ENCODE data around the gene PRPSAP2.
"Not testable (repeated sequence)": the region's sequence is repeated elsewhere in the genome, so short reads cannot be mapped to it uniquely, and the experiment has no call there.

Gene PRPSAP2

GRCh38 chr17:18889658-18890057 lies 31.7 kb downstream of the PRPSAP2 start:
- no peak for DNase-seq

- no peak for DNase-seq
These were observed 33.6 kb downstream of the PRPSAP2 start for GRCh38 chr17:18891541-18891940.

GRCh38 chr17:18896146-18896545 lies 38.2 kb downstream of the PRPSAP2 start:
- DNase-seq, result no peak

GRCh38 chr17:18896947-18897346 lies 39.0 kb downstream of the PRPSAP2 start:
- no peak for DNase-seq

- DNase-seq, result no peak
These were observed 46.6 kb downstream of the PRPSAP2 start for GRCh38 chr17:18904482-18904881.

- DNase-seq, result no peak
These were observed 47.3 kb downstream of the PRPSAP2 start for GRCh38 chr17:18905226-18905625.

- DNase-seq, result no peak
These were observed 52.4 kb downstream of the PRPSAP2 start for GRCh38 chr17:18910326-18910725.

- no peak for DNase-seq
These were observed 53.0 kb downstream of the PRPSAP2 start for GRCh38 chr17:18910881-18911280.

- DNase-seq, result peak; percentile 48
These were observed 59.0 kb downstream of the PRPSAP2 start for GRCh38 chr17:18916816-18917500.

GRCh38 chr17:18917506-18918032 lies 59.6 kb downstream of the PRPSAP2 start:
- no peak for DNase-seq

- no peak for DNase-seq
These were observed 62.0 kb downstream of the PRPSAP2 start for GRCh38 chr17:18919963-18920362.

- DNase-seq, result peak; percentile 25
These were observed 63.0 kb downstream of the PRPSAP2 start for GRCh38 chr17:18920911-18921441.

- DNase-seq, result no peak
These were observed 63.6 kb downstream of the PRPSAP2 start for GRCh38 chr17:18921485-18921884.

- DNase-seq, result peak; percentile 26
These were observed 64.1 kb downstream of the PRPSAP2 start for GRCh38 chr17:18921912-18922451.

- DNase-seq, result not testable (repeated sequence)
These were observed 64.7 kb downstream of the PRPSAP2 start for GRCh38 chr17:18922596-18922995.

GRCh38 chr17:18925187-18925586 lies 67.3 kb downstream of the PRPSAP2 start:
- DNase-seq, result no peak

- DNase-seq, result no peak
These were observed 70.7 kb downstream of the PRPSAP2 start for GRCh38 chr17:18928628-18929125.

- DNase-seq, result no peak
These were observed 74.6 kb downstream of the PRPSAP2 start for GRCh38 chr17:18932360-18933055.

- no peak for DNase-seq
These were observed 75.4 kb downstream of the PRPSAP2 start for GRCh38 chr17:18933102-18934058.

GRCh38 chr17:18937981-18938691 lies 80.2 kb downstream of the PRPSAP2 start:
- no peak for DNase-seq

- DNase-seq, result no peak
These were observed 80.7 kb downstream of the PRPSAP2 start for GRCh38 chr17:18938692-18939023.

GRCh38 chr17:18944646-18945045 lies 86.7 kb downstream of the PRPSAP2 start:
- no peak for DNase-seq
